ENCODE measurements around the gene NMU.

DNA sequence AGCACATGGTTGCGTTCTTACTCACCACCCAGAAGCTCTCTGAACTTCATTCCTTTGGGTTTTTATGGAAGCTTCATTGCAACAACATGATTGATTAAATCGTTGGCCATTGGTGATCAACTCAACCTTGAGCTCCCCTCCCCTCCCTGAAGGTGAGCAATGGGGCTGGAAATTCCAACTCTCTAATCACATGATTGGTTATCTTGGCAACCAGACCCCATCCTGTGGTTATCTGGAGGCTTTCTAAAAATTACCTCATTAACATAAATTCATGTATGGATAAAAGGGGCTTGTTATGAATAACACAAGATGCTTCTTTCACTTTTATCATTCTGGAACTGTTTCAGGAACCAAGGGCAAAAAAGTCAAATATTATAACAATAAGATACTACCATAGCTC lies 34.6 kb upstream of the NMU start:
- TF ChIP-seq, protein P1, sequence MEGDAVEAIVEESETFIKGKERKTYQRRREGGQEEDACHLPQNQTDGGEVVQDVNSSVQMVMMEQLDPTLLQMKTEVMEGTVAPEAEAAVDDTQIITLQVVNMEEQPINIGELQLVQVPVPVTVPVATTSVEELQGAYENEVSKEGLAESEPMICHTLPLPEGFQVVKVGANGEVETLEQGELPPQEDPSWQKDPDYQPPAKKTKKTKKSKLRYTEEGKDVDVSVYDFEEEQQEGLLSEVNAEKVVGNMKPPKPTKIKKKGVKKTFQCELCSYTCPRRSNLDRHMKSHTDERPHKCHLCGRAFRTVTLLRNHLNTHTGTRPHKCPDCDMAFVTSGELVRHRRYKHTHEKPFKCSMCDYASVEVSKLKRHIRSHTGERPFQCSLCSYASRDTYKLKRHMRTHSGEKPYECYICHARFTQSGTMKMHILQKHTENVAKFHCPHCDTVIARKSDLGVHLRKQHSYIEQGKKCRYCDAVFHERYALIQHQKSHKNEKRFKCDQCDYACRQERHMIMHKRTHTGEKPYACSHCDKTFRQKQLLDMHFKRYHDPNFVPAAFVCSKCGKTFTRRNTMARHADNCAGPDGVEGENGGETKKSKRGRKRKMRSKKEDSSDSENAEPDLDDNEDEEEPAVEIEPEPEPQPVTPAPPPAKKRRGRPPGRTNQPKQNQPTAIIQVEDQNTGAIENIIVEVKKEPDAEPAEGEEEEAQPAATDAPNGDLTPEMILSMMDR (conservative IDR thresholded peaks at IDR 0.05; ENCODE audit: low read length), result no peak
- TF ChIP-seq EZH2phosphoT487 (IDR thresholded peaks at IDR 0.05; ENCODE audit: borderline replicate concordance, low read depth, low read length), result no peak

Data from OCI-LY7 (cell line).